ENCODE data around the gene MARF1.
"Not testable (repeated sequence)": the region's sequence is repeated elsewhere in the genome, so short reads cannot be mapped to it uniquely, and the experiment has no call there.

MARF1 gene

GRCh38 chr16:15650019-15650697, 7.2 kb upstream of the MARF1 start, which contains the start of gene NDE1:
TSS of gene NDE1 (plus strand) at chr16:15650245. CDS start at chr16:15664779, 14,534 bp downstream.
- Histone ChIP-seq H3K27ac (peak within 1 kb of the TSS; percentile 72), H3K36me3 (peaks cover 12% of the 10 kb centered on the region), H3K4me3 (ENCODE audit: low read depth, low read length) (peak within 1 kb of the TSS; percentile 87), H3K27me3 (ENCODE audit: insufficient read depth, low read depth, severe bottlenecking) (no peaks in the 10 kb centered on the region), H3K9me3 (ENCODE audit: severe bottlenecking) (no peaks in the 10 kb centered on the region)
- TF ChIP-seq, protein P1, sequence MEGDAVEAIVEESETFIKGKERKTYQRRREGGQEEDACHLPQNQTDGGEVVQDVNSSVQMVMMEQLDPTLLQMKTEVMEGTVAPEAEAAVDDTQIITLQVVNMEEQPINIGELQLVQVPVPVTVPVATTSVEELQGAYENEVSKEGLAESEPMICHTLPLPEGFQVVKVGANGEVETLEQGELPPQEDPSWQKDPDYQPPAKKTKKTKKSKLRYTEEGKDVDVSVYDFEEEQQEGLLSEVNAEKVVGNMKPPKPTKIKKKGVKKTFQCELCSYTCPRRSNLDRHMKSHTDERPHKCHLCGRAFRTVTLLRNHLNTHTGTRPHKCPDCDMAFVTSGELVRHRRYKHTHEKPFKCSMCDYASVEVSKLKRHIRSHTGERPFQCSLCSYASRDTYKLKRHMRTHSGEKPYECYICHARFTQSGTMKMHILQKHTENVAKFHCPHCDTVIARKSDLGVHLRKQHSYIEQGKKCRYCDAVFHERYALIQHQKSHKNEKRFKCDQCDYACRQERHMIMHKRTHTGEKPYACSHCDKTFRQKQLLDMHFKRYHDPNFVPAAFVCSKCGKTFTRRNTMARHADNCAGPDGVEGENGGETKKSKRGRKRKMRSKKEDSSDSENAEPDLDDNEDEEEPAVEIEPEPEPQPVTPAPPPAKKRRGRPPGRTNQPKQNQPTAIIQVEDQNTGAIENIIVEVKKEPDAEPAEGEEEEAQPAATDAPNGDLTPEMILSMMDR (IDR thresholded peaks at IDR 0.05; ENCODE audit: low read depth, low read length): no peak
- DNase-seq: peak; percentile 92

- Histone ChIP-seq H3K9me3 (ENCODE audit: severe bottlenecking) (no peaks in the 10 kb centered on the region), H3K36me3 (peaks cover 12% of the 10 kb centered on the region), H3K27ac (no peak overlapping the region; the same call in 1 of the 2 replicates), H3K4me3 (ENCODE audit: low read depth, low read length) (peak overlapping the region; percentile 53), H3K27me3 (ENCODE audit: insufficient read depth, low read depth, severe bottlenecking) (no peaks in the 10 kb centered on the region)
- TF ChIP-seq, protein P1 (IDR thresholded peaks at IDR 0.05; ENCODE audit: low read depth, low read length): no peak
- DNase-seq: no peak
Measured at GRCh38 chr16:15649727-15650018, 6.7 kb upstream of the MARF1 start.

DNA sequence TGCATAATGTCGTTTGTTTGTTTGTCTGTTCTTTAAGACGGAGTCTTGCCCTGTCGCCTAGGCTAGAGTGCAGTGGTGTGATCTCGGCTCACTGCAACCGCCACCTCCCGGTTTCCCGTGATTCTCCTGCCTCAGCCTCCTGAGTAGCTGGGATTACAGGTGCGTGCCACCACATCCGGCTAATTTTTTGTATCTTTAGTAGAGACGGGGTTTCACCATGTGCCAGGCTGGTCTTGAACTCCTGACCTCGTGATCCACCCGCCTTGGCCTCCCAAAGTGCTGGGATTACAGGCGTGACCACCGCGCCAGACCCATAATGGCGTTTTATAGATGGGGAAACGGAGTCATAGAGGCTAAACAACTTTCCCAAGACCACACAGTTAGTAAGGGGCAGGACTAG, 6.4 kb upstream of the MARF1 start:
- H3K27ac ChIP-seq; DNase-seq; H3K9me3 ChIP-seq (ENCODE audit: severe bottlenecking); H3K27me3 ChIP-seq (ENCODE audit: insufficient read depth, low read depth, severe bottlenecking): not testable (repeated sequence)
- peak overlapping the region; percentile 53 for H3K4me3 ChIP-seq (ENCODE audit: low read depth, low read length)
- H3K36me3 ChIP-seq: peaks cover 12% of the 10 kb centered on the region

GRCh38 chr16:15648135-15648730, 5.3 kb upstream of the MARF1 start:
- TF ChIP-seq, protein P1 (IDR thresholded peaks at IDR 0.05; ENCODE audit: low read depth, low read length): no peak
- H3K27ac ChIP-seq: no peak overlapping the region
- H3K4me3 ChIP-seq (ENCODE audit: low read depth, low read length): no peak overlapping the region
- H3K36me3 ChIP-seq: peaks cover 12% of the 10 kb centered on the region
- no peaks in the 10 kb centered on the region for H3K27me3 ChIP-seq (ENCODE audit: insufficient read depth, low read depth, severe bottlenecking)
- DNase-seq: no peak
- H3K9me3 ChIP-seq (ENCODE audit: severe bottlenecking): no peaks in the 10 kb centered on the region

GRCh38 chr16:15647294-15648014, 4.5 kb upstream of the MARF1 start:
- H3K27me3 ChIP-seq (ENCODE audit: insufficient read depth, low read depth, severe bottlenecking): no peaks in the 10 kb centered on the region

DNA sequence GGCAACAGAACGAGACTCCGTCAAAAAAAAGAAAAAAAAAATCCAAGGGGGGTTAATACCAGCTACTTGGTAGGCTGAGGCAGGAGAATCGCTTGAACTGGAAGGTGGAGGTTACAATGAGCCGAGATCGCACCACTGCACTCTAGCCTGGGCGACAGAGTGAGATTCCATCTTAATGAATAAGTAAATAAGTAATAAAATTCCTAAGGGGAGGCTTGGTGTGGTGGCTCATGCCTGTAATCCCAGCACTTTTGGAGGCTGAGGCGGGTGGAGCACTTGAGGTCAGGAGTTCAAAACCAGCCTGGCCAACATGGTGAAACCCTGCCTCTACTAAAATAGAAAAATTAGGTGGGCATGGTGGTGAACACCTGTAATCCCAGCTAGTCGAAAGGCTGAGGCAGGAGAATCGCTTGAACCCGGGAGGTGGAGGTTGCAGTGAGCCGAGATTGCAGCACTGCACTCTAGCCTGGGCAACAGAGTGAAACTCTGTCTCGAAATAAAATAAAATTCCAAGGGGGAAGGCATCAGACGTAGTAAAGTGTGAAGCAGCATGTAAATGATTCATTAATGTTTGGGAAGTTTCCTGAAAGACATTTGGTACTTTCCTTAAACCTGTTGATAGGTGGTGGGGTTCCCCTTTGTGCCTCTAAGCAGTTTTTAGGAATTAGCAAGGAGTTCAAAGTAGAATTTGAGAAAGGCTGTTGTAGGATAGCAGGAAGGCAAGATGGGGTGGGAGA, 3.8 kb upstream of the MARF1 start:
- not testable (repeated sequence) for H3K27me3 ChIP-seq (ENCODE audit: insufficient read depth, low read depth, severe bottlenecking); H3K27ac ChIP-seq; H3K4me3 ChIP-seq (ENCODE audit: low read depth, low read length); H3K9me3 ChIP-seq (ENCODE audit: severe bottlenecking); DNase-seq; H3K36me3 ChIP-seq

More at GRCh38 chr16:15647294-15648014, 4.5 kb upstream of the MARF1 start:
- Histone ChIP-seq H3K27ac (no peak overlapping the region), H3K4me3 (ENCODE audit: low read depth, low read length) (no peak overlapping the region), H3K36me3 (peaks cover 7% of the 10 kb centered on the region), H3K9me3 (ENCODE audit: severe bottlenecking) (no peaks in the 10 kb centered on the region)
- TF ChIP-seq, protein P1 (IDR thresholded peaks at IDR 0.05; ENCODE audit: low read depth, low read length): no peak
- no peak for DNase-seq

GRCh38 chr16:15644962-15645465, 2.1 kb upstream of the MARF1 start:
- not testable (repeated sequence) for DNase-seq; H3K4me3 ChIP-seq (ENCODE audit: low read depth, low read length)
- peak overlapping the region; percentile 99 for H3K27ac ChIP-seq

More at GRCh38 chr16:15644962-15645465, 2.1 kb upstream of the MARF1 start:
- H3K9me3 ChIP-seq (ENCODE audit: severe bottlenecking); H3K36me3 ChIP-seq; H3K27me3 ChIP-seq (ENCODE audit: insufficient read depth, low read depth, severe bottlenecking): not testable (repeated sequence)

Measured in WERI-Rb-1 (cell line).